H1 (cell line): ENCODE measurements around the gene ENDOV. TPM values are rescaled to one million over a fixed set of nuclear protein-coding genes. Genes with fewer than 3 reads are reported as not detected.

Source experiments
- CTCF ChIA-PET: fragments of 300-600 bp; sonication (Branson Sonifier 250); formaldehyde crosslinking; loops from one replicate; lab custom pipeline; 2021; ENCODE audit not compliant: partially characterized antibody; lab: Charles Lee
- POLR2A ChIA-PET: fragments of 300-600 bp; sonication (Branson Sonifier 250); formaldehyde crosslinking; loops from one replicate; lab custom pipeline; 2021; ENCODE audit warnings: inconsistent platforms; ENCODE audit not compliant: partially characterized antibody; lab: Charles Lee
- DNase-seq, 2 experiments: peaks; one replicate each; pipeline versions ENCODE4 v3.0.0 to v3.0.0-alpha.2; 2010 to 2022; ENCODE audit warnings: low spot score in 2 of 2, low read depth in 1 of 2, mixed read lengths in 1 of 2
- FAIRE-seq: peaks from 2 replicates; lab custom pipeline; 2011; peaks lifted over from hg19 to GRCh38; lab: Jason Lieb, UNC
- H2AFZ ChIP-seq: 2 replicates; pipeline ENCODE4 v1.8.1; 2012; ENCODE audit warnings: low read length, inconsistent platforms
- H2AK5ac ChIP-seq: 2 replicates; pipeline ENCODE4 v1.6.1; 2013; ENCODE audit warnings: low read depth, low read length
- H2BK120ac ChIP-seq: replicated peaks from 2 replicates; pipeline ENCODE3; 2013; ENCODE audit warnings: low read depth, low read length, inconsistent platforms
- H2BK12ac ChIP-seq: 2 replicates; pipeline ENCODE4 v1.6.1; 2013; ENCODE audit warnings: low read depth, low read length
- H2BK15ac ChIP-seq: 2 replicates; pipeline ENCODE4 v1.6.1; 2013; ENCODE audit warnings: low read length
- H2BK20ac ChIP-seq: 2 replicates; pipeline ENCODE4 v1.6.1; 2013; ENCODE audit warnings: low read length
- H2BK5ac ChIP-seq: 2 replicates; pipeline ENCODE4 v1.6.1; 2013; ENCODE audit warnings: low read depth, low read length
- H3K14ac ChIP-seq: 2 replicates; pipeline ENCODE4 v1.6.1; 2013; ENCODE audit warnings: inconsistent platforms; ENCODE audit not compliant: insufficient read length
- H3K18ac ChIP-seq: 2 replicates; pipeline ENCODE4 v1.6.1; 2013; ENCODE audit warnings: low read length; ENCODE audit errors: extremely low read depth
- H3K23ac ChIP-seq: 2 replicates; pipeline ENCODE4 v1.6.1; 2013; ENCODE audit warnings: inconsistent platforms; ENCODE audit not compliant: insufficient read length
- H3K23me2 ChIP-seq: 2 replicates; pipeline ENCODE4 v1.6.1; 2013; ENCODE audit warnings: low read depth, low read length
- H3K27ac ChIP-seq: 2 replicates; pipeline ENCODE4 v1.6.1; 2011; ENCODE audit warnings: low read depth, low read length, inconsistent platforms
- H3K27me3 ChIP-seq, 4 experiments: replicated peaks in 1 of 4; 1 replicate in 1 of 4; 2 replicates in 3 of 4; pipeline versions ENCODE4 v1.6.1 to v1.8.1; 2011 to 2013; ENCODE audit warnings: low read length in 3 of 4, mild to moderate bottlenecking in 3 of 4, inconsistent platforms in 2 of 4, mixed read lengths in 2 of 4, moderate library complexity in 1 of 4; ENCODE audit not compliant: control insufficient read depth in 3 of 4, insufficient read depth in 3 of 4; ENCODE audit errors: extremely low read depth in 1 of 4
- H3K36me3 ChIP-seq, 4 experiments: 2 replicates each; pipeline versions ENCODE4 v1.6.1 to v1.8.1; 2011 to 2013; ENCODE audit warnings: mild to moderate bottlenecking in 4 of 4, low read length in 3 of 4, moderate library complexity in 2 of 4, control low read depth in 1 of 4, inconsistent platforms in 1 of 4; ENCODE audit not compliant: insufficient read depth in 4 of 4, control insufficient read depth in 2 of 4
- H3K4ac ChIP-seq: replicated peaks from 2 replicates; pipeline ENCODE3; 2013; ENCODE audit warnings: low read length, low read depth, mixed read lengths, inconsistent platforms; ENCODE audit not compliant: insufficient read length
- H3K4me1 ChIP-seq, 4 experiments: replicated peaks in 1 of 4; 1 replicate in 1 of 4; 2 replicates in 3 of 4; pipeline versions ENCODE4 v1.6.1 to v1.8.1; 2011 to 2013; ENCODE audit warnings: low read length in 3 of 4, inconsistent platforms in 2 of 4, mixed read lengths in 1 of 4; ENCODE audit not compliant: insufficient read depth in 4 of 4, control insufficient read depth in 3 of 4
- H3K4me2 ChIP-seq, 2 experiments: 2 replicates each; pipeline versions ENCODE4 v1.6.1 to v1.8.1; 2011 to 2013; ENCODE audit warnings: low read depth in 2 of 2, low read length in 2 of 2, control low read depth in 1 of 2, inconsistent platforms in 1 of 2, mild to moderate bottlenecking in 1 of 2; ENCODE audit not compliant: insufficient read depth in 1 of 2
- H3K4me3 ChIP-seq, 4 experiments: fragments of 200-600, 300-600 bp in 1 of 4; sonication (generic), shearing (Covaris generic), sonication (Bioruptor Twin) in 1 of 4; 2 replicates each; pipeline versions ENCODE4 v1.5.1 to v1.8.1; 2011 to 2016; ENCODE audit warnings: low read length in 4 of 4, low read depth in 3 of 4, control low read depth in 2 of 4, inconsistent platforms in 2 of 4, mild to moderate bottlenecking in 2 of 4, mixed read lengths in 1 of 4, moderate library complexity in 1 of 4; ENCODE audit not compliant: insufficient read depth in 2 of 4; ENCODE audit errors: extremely low read depth in 1 of 4
- H3K56ac ChIP-seq: replicated peaks from 2 replicates; pipeline ENCODE3; 2013; ENCODE audit warnings: low read depth, mild to moderate bottlenecking, mixed read lengths, low read length, inconsistent platforms; ENCODE audit not compliant: insufficient read length
- H3K79me1 ChIP-seq: 2 replicates; pipeline ENCODE4 v1.6.1; 2013; ENCODE audit warnings: low read depth, low read length, control low read depth
- H3K79me2 ChIP-seq, 2 experiments: 2 replicates each; pipeline versions ENCODE4 v1.6.1 to v1.8.1; 2012 to 2013; ENCODE audit warnings: low read length in 2 of 2, mild to moderate bottlenecking in 2 of 2, inconsistent platforms in 1 of 2; ENCODE audit not compliant: insufficient read depth in 2 of 2, control insufficient read depth in 1 of 2
- H3K9ac ChIP-seq, 4 experiments: replicated peaks in 1 of 4; 1 replicate in 1 of 4; 2 replicates in 3 of 4; pipeline versions ENCODE4 v1.6.1 to v1.8.1; 2011 to 2013; ENCODE audit warnings: low read depth in 3 of 4, low read length in 3 of 4, control low read depth in 2 of 4, mild to moderate bottlenecking in 2 of 4, moderate library complexity in 2 of 4, inconsistent platforms in 1 of 4; ENCODE audit errors: extremely low read depth in 1 of 4
- H3K9me3 ChIP-seq, 2 experiments: 2 replicates each; pipeline versions ENCODE4 v1.6.1 to v1.8.1; 2012 to 2013; ENCODE audit warnings: mild to moderate bottlenecking in 2 of 2, moderate library complexity in 2 of 2, control low read depth in 1 of 2, inconsistent platforms in 1 of 2, low read depth in 1 of 2, low read length in 1 of 2, mixed read lengths in 1 of 2; ENCODE audit not compliant: insufficient read depth in 2 of 2
- H4K20me1 ChIP-seq, 2 experiments: replicated peaks in 1 of 2; 2 replicates each; pipeline versions ENCODE3 to v1.8.1; 2011 to 2013; ENCODE audit warnings: inconsistent platforms in 2 of 2, low read length in 2 of 2, mild to moderate bottlenecking in 1 of 2; ENCODE audit not compliant: insufficient read depth in 2 of 2, control insufficient read depth in 1 of 2
- H4K5ac ChIP-seq: 2 replicates; pipeline ENCODE4 v1.6.1; 2013; ENCODE audit warnings: low read length, low read depth, mixed read lengths, inconsistent platforms; ENCODE audit not compliant: insufficient read length
- H4K8ac ChIP-seq: 2 replicates; pipeline ENCODE4 v1.8.0; 2013; ENCODE audit warnings: mild to moderate bottlenecking, moderate library complexity, low read length, inconsistent platforms; ENCODE audit not compliant: insufficient read depth; ENCODE audit errors: extremely low read depth
- H4K91ac ChIP-seq: replicated peaks from 2 replicates; pipeline ENCODE3; 2013; ENCODE audit warnings: low read length, mixed read lengths, inconsistent platforms; ENCODE audit not compliant: insufficient read length
- BRCA1 ChIP-seq: IDR thresholded peaks from 2 replicates; pipeline ENCODE4 v1.6.1; 2012; ENCODE audit warnings: low read depth, low read length, improper control_type of control experiment
- CBX8 ChIP-seq: fragments of 300-800, 300-1000 bp; sonication (generic); IDR thresholded peaks from 2 replicates; pipeline ENCODE4 v1.7.1; 2016; ENCODE audit warnings: low read depth, low read length, borderline replicate concordance
- EZH2 ChIP-seq: fragments of 200-600 bp; sonication (generic); IDR thresholded peaks from 2 replicates; pipeline ENCODE4 v1.7.1; 2012; ENCODE audit warnings: low read depth, mild to moderate bottlenecking, moderate library complexity, low read length, inconsistent platforms; ENCODE audit not compliant: severe bottlenecking
- RAD21 ChIP-seq, 2 experiments: IDR thresholded peaks in 1 of 2; conservative IDR thresholded peaks in 1 of 2; 2 replicates each; pipeline ENCODE4 v1.6.1; 2011; ENCODE audit warnings: low read depth in 2 of 2, low read length in 2 of 2, improper control_type of control experiment in 1 of 2, inconsistent platforms in 1 of 2, mild to moderate bottlenecking in 1 of 2, moderate library complexity in 1 of 2
- RBBP5 ChIP-seq: IDR thresholded peaks from 2 replicates; pipeline ENCODE4 v1.7.1; 2012; ENCODE audit warnings: low read depth, mild to moderate bottlenecking, inconsistent platforms, low read length, moderate library complexity, borderline replicate concordance
- TCF12 ChIP-seq: IDR thresholded peaks from 2 replicates; pipeline ENCODE4 v1.6.1; 2011; ENCODE audit warnings: low read depth, mild to moderate bottlenecking, low read length
- USF2 ChIP-seq: IDR thresholded peaks from 2 replicates; pipeline ENCODE4 v1.6.1; 2011; ENCODE audit warnings: low read length, improper control_type of control experiment
- ZNF274 ChIP-seq: IDR thresholded peaks from 2 replicates; pipeline ENCODE4 v1.7.0; 2012; ENCODE audit warnings: low read length, borderline replicate concordance; ENCODE audit errors: extremely low read depth
- WGBS, 2 experiments: shearing (Covaris generic) in 1 of 2; methylation state at CpG; one replicate each; pipeline versions ENCODE4 v1.1.6 to v1.1.7; 2013 to 2015; ENCODE audit warnings: low lambda C conversion rate in 2 of 2, mixed read lengths in 2 of 2, inconsistent platforms in 1 of 2, low coverage in 1 of 2, missing lambda C conversion rate in 1 of 2; ENCODE audit not compliant: insufficient replicate concordance in 2 of 2, insufficient coverage in 1 of 2, insufficient read length in 1 of 2; ENCODE audit errors: extremely low coverage in 1 of 2, missing lambda C conversion rate in 1 of 2; 5-methylcytosine and 5-hydroxymethylcytosine counted together
- polyA plus RNA-seq, 7 experiments: library from polyadenylated mRNA; depleted of rRNA in 3 of 7; stranded (reverse) in 5 of 7; unstranded in 2 of 7; fragments of >200 nt in 5 of 7; fragments of 200-250 nt in 2 of 7; gene quantifications; 1 replicate in 5 of 7; 2 replicates in 1 of 7; 4 replicates in 1 of 7; pipeline versions ENCODE4 v1.2.1 to v1.2.3, GENCODE V29; 2011 to 2013; ENCODE audit warnings: missing spikeins in 2 of 7, mixed read lengths in 2 of 7
- total RNA-seq: library from RNA; stranded (reverse); fragmentation: NEBNext Ultra II Directional; extraction: Animal tissue kit (Norgen Biotek cat#: 25700); gene quantifications from 2 replicates; pipeline ENCODE4 v1.2.1, GENCODE V29; 2021
- TF ChIP-seq, protein P1 (sequence below), 3 experiments: IDR thresholded peaks; 1 replicate in 2 of 3; 2 replicates in 1 of 3; pipeline versions ENCODE4 v1.5.1 to v1.6.1; 2011; ENCODE audit warnings: low read length in 3 of 3, mild to moderate bottlenecking in 3 of 3, inconsistent platforms in 2 of 3, low read depth in 1 of 3, moderate library complexity in 1 of 3; ENCODE audit not compliant: insufficient read depth in 1 of 3; ENCODE audit errors: control extremely low read depth in 1 of 3

Gene ENDOV
- total and polyA plus RNA-seq, 2 of the 8 experiments (the other 6 are each of a cell fraction or from before 2014, with no cell fraction given) = 10.6 to 13.3 TPM

DNA sequence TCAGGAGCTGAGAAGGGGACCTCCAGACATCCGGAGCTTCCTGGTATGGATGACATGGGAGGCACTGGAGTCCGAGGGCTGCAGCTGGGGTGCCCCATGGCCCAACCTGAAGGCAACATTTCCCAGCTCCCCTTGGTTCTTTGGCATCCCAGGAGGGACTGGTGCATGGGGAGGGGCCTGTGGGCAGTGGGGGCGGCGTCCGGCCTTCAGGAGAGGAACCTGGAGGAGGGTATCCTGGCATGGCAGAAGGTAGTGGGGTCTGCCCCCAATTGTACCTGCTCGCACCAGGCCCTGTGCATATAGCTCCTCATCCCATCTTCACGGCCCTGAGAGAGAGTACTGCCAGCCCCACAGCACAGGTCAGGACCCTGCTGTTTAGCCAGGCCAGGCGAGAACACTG lies 49.5 kb downstream of the ENDOV start:
- Histone ChIP-seq H2BK20ac (no peak overlapping the region), H2BK15ac (no peak overlapping the region), H4K20me1 (peaks cover 0 to 9% of the 10 kb centered on the region in 2 experiments), H3K27ac (no peak overlapping the region), H2BK120ac (no peak overlapping the region), H3K18ac (no peak overlapping the region), H2BK5ac (no peak overlapping the region), H4K91ac (no peak overlapping the region), H3K4me1 (no peaks in the 10 kb centered on the region; a peak in 1 of 7 replicates), H3K36me3 (no peaks in the 10 kb centered on the region), H3K9ac (no peak overlapping the region), H3K4me2 (no peak overlapping the region), H3K4me3 (no peak overlapping the region), H3K4ac (no peak overlapping the region), H3K9me3 (no peaks in the 10 kb centered on the region), H4K5ac (no peak overlapping the region), H4K8ac (no peak overlapping the region), H3K79me2 (no peaks in the 10 kb centered on the region), H3K27me3 (peaks cover 0 to 9% (median 4%) of the 10 kb centered on the region in 4 experiments; a peak in 4 of 7 replicates), H3K23me2 (no peaks in the 10 kb centered on the region; the same call in 1 of the 2 replicates), H3K14ac (no peak overlapping the region), H3K23ac (no peak overlapping the region), H3K79me1 (no peaks in the 10 kb centered on the region), H2BK12ac (no peak overlapping the region), H3K56ac (no peak overlapping the region), H2AK5ac (no peak overlapping the region), H2AFZ (no peak overlapping the region)
- WGBS, 2 experiments = 83% methylated on average over 8 of the region's 8 CpGs; no CpG with 5 or more reads in 1 of the 2 experiments
- no peak for DNase-seq
- FAIRE-seq = no peak
- CTCF ChIA-PET = interaction anchor here (0.7 to 3.0 kb wide), 10 partner anchors 10 to 185 kb away, joined by 3 to 9 read pairs (median 3); no protein-coding TSS in a partner anchor
- POLR2A ChIA-PET = interaction anchor here (1.1 to 2.4 kb wide), 5 partner anchors 9 to 14 kb away, joined by 4 to 8 read pairs (median 4); partner anchors contain the start of gene NPTX1
- no peak for TF ChIP-seq RBBP5
- TF ChIP-seq, protein P1, sequence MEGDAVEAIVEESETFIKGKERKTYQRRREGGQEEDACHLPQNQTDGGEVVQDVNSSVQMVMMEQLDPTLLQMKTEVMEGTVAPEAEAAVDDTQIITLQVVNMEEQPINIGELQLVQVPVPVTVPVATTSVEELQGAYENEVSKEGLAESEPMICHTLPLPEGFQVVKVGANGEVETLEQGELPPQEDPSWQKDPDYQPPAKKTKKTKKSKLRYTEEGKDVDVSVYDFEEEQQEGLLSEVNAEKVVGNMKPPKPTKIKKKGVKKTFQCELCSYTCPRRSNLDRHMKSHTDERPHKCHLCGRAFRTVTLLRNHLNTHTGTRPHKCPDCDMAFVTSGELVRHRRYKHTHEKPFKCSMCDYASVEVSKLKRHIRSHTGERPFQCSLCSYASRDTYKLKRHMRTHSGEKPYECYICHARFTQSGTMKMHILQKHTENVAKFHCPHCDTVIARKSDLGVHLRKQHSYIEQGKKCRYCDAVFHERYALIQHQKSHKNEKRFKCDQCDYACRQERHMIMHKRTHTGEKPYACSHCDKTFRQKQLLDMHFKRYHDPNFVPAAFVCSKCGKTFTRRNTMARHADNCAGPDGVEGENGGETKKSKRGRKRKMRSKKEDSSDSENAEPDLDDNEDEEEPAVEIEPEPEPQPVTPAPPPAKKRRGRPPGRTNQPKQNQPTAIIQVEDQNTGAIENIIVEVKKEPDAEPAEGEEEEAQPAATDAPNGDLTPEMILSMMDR (IDR thresholded peaks at IDR 0.05; ENCODE audit: control extremely low read depth in 1 of 3, insufficient read depth in 1 of 3, low read depth in 1 of 3, low read length in 3 of 3) = no peak
- TF ChIP-seq CBX8 = no peak
- TF ChIP-seq TCF12 = no peak
- TF ChIP-seq ZNF274 = no peak
- TF ChIP-seq BRCA1 = no peak
- no peak for TF ChIP-seq RAD21 (IDR thresholded peaks at IDR 0.05 in 1 of 2, conservative IDR thresholded peaks at IDR 0.05 in 1 of 2; ENCODE audit: low read depth in 2 of 2, low read length in 2 of 2)
- TF ChIP-seq USF2 = no peak
- no peak for TF ChIP-seq EZH2
